SK-N-SH (cell line): ENCODE data around the gene TUBB4A. TPM values are rescaled to one million over a fixed set of nuclear protein-coding genes. Genes with fewer than 3 reads are reported as not detected.

ENCODE experiments used
- CTCF ChIA-PET: fragments of 300-600, 350-600 bp; formaldehyde crosslinking; extraction: SDS; loops from one replicate; lab custom pipeline; 2021; lab: Yijun Ruan, JAX
- POLR2A ChIA-PET: fragments of 350-600 bp; sonication (Branson Sonifier 250); formaldehyde crosslinking; extraction: SDS; loops from one replicate; lab custom pipeline; 2020; ENCODE audit warnings: antibody characterized with exemption, inconsistent platforms; lab: Yijun Ruan, JAX
- DNase-seq: peaks from one replicate; pipeline ENCODE4 v3.0.0; 2012
- H2AFZ ChIP-seq: fragments of 200-600 bp; sonication (generic); 2 replicates; pipeline ENCODE4 v1.8.1; 2016; ENCODE audit warnings: antibody characterized with exemption, mild to moderate bottlenecking, low read depth
- H3F3A ChIP-seq: fragments of 200-600 bp; sonication (generic); replicated peaks from 2 replicates; pipeline ENCODE3; 2016; ENCODE audit warnings: antibody characterized with exemption, mild to moderate bottlenecking; ENCODE audit not compliant: insufficient read depth
- H3K27ac ChIP-seq, 2 experiments: fragments of 200-500 bp in 1 of 2; fragments of 200-600 bp in 1 of 2; sonication (Bioruptor generic) in 1 of 2; sonication (generic), shearing (Covaris generic) in 1 of 2; 2 replicates each; pipeline versions ENCODE4 v1.5.1 to v1.6.1; 2014 to 2016; ENCODE audit warnings: low read depth in 2 of 2, inconsistent platforms in 1 of 2, low read length in 1 of 2, mild to moderate bottlenecking in 1 of 2, mixed read lengths in 1 of 2
- H3K27me3 ChIP-seq: fragments of 200-600 bp; sonication (generic), shearing (Covaris generic); 2 replicates; pipeline ENCODE4 v1.6.1; 2016; ENCODE audit warnings: mixed run types; ENCODE audit not compliant: insufficient read depth
- H3K36me3 ChIP-seq, 2 experiments: fragments of 200-500 bp in 1 of 2; fragments of 200-600 bp in 1 of 2; sonication (Bioruptor generic) in 1 of 2; sonication (generic) in 1 of 2; replicated peaks in 1 of 2; 2 replicates each; pipeline versions ENCODE3 to v1.5.1; 2014 to 2016; ENCODE audit warnings: low read length in 1 of 2, mild to moderate bottlenecking in 1 of 2; ENCODE audit not compliant: insufficient read depth in 2 of 2, control insufficient read depth in 1 of 2
- H3K4me1 ChIP-seq, 2 experiments: fragments of 200-500 bp in 1 of 2; fragments of 200-600 bp in 1 of 2; sonication (Bioruptor generic) in 1 of 2; sonication (generic), shearing (Covaris generic) in 1 of 2; 2 replicates each; pipeline versions ENCODE4 v1.5.1 to v1.6.1; 2014 to 2016; ENCODE audit warnings: low read depth in 1 of 2, low read length in 1 of 2, mixed run types in 1 of 2; ENCODE audit not compliant: insufficient read depth in 2 of 2, control insufficient read depth in 1 of 2
- H3K4me2 ChIP-seq: fragments of 200-600 bp; sonication (generic), shearing (Covaris generic); 2 replicates; pipeline ENCODE4 v1.6.1; 2017; ENCODE audit warnings: mixed run types
- H3K4me3 ChIP-seq, 2 experiments: fragments of 200-500 bp in 1 of 2; fragments of 200-600 bp in 1 of 2; sonication (Bioruptor generic) in 1 of 2; sonication (generic), shearing (Covaris generic) in 1 of 2; 2 replicates each; pipeline versions ENCODE4 v1.5.1 to v1.8.1; 2014 to 2016; ENCODE audit warnings: low read depth in 2 of 2, inconsistent platforms in 1 of 2, low read length in 1 of 2, mild to moderate bottlenecking in 1 of 2, mixed read lengths in 1 of 2, moderate library complexity in 1 of 2
- H3K79me2 ChIP-seq: fragments of 200-600 bp; sonication (generic); 2 replicates; pipeline ENCODE4 v1.8.1; 2017; ENCODE audit warnings: mild to moderate bottlenecking; ENCODE audit not compliant: insufficient read depth
- H3K9ac ChIP-seq: fragments of 200-600 bp; sonication (generic); 2 replicates; pipeline ENCODE4 v1.6.1; 2017; ENCODE audit warnings: mixed run types
- H3K9me2 ChIP-seq: fragments of 200-600 bp; sonication (generic); 2 replicates; pipeline ENCODE4 v1.6.1; 2017; ENCODE audit warnings: mixed run types
- H3K9me3 ChIP-seq: fragments of 200-600 bp; sonication (generic); 2 replicates; pipeline ENCODE4 v1.6.1; 2017; ENCODE audit warnings: mixed run types, mild to moderate bottlenecking, moderate library complexity
- H4K20me1 ChIP-seq: fragments of 200-600 bp; sonication (generic); 2 replicates; pipeline ENCODE4 v1.6.1; 2017; ENCODE audit warnings: mild to moderate bottlenecking, mixed run types; ENCODE audit not compliant: insufficient read depth
- CHD2 ChIP-seq: fragments of 150-350 bp; IDR thresholded peaks from 2 replicates; pipeline ENCODE4 v1.6.1; 2018; ENCODE audit warnings: low read length; ENCODE audit not compliant: partially characterized antibody
- CTCF ChIP-seq: fragments of 200-600 bp; sonication (generic); IDR thresholded peaks from 2 replicates; pipeline ENCODE4 v1.6.1; 2017; ENCODE audit warnings: antibody characterized with exemption, mild to moderate bottlenecking, moderate library complexity
- EP300 ChIP-seq, 2 experiments: IDR thresholded peaks; 2 replicates each; pipeline versions ENCODE4 v1.4.0 to v1.6.1; 2012; ENCODE audit warnings: borderline replicate concordance in 1 of 2, low read depth in 1 of 2, low read length in 1 of 2
- EZH2phosphoT487 ChIP-seq: fragments of 200-600 bp; sonication (generic); IDR thresholded peaks from 2 replicates; pipeline ENCODE4 v1.6.1; 2017; ENCODE audit warnings: low read depth, mixed run types, mild to moderate bottlenecking, antibody characterized with exemption, moderate library complexity, borderline replicate concordance
- FOSL2 ChIP-seq: IDR thresholded peaks from 2 replicates; pipeline ENCODE4 v1.4.0; 2012; ENCODE audit warnings: low read depth, mild to moderate bottlenecking, moderate library complexity, borderline replicate concordance
- FOXJ3 ChIP-seq: sonication (generic); formaldehyde crosslinking; IDR thresholded peaks from 2 replicates; pipeline ENCODE4 v1.5.1; 2020; ENCODE audit warnings: mild to moderate bottlenecking, missing genetic modification reagents
- GATA2 ChIP-seq: sonication (generic); formaldehyde crosslinking; IDR thresholded peaks from 2 replicates; pipeline ENCODE4 v1.5.0; 2020; ENCODE audit warnings: mild to moderate bottlenecking, missing genetic modification reagents
- IRF3 ChIP-seq: fragments of 150-350 bp; IDR thresholded peaks from 2 replicates; pipeline ENCODE4 v1.6.1; 2016; ENCODE audit warnings: mild to moderate bottlenecking, low read depth, low read length
- JUND ChIP-seq: IDR thresholded peaks from 2 replicates; pipeline ENCODE4 v1.4.0; 2012
- PBX3 ChIP-seq: IDR thresholded peaks from 2 replicates; pipeline ENCODE4; 2012
- POLR2AphosphoS5 ChIP-seq: IDR thresholded peaks from 2 replicates; pipeline ENCODE4 v1.6.1; 2012; ENCODE audit warnings: low read depth, low read length
- RFX5 ChIP-seq: IDR thresholded peaks from 2 replicates; pipeline ENCODE4 v1.6.1; 2012; ENCODE audit warnings: mild to moderate bottlenecking, improper control_type of control experiment, low read length
- TCF12 ChIP-seq: IDR thresholded peaks from 2 replicates; pipeline ENCODE4 v1.4.0; 2012
- USF2 ChIP-seq: fragments of 150-350 bp; IDR thresholded peaks from 2 replicates; pipeline ENCODE4 v1.6.1; 2017; ENCODE audit warnings: antibody characterized with exemption, low read length, low read depth, borderline replicate concordance
- WGBS: methylation state at CpG from one replicate; pipeline ENCODE4 v1.1.6; 2017; ENCODE audit warnings: low lambda C conversion rate; 5-methylcytosine and 5-hydroxymethylcytosine counted together
- polyA plus RNA-seq, 3 experiments: library from polyadenylated mRNA; depleted of rRNA; stranded (reverse); fragments of >200 nt; gene quantifications; 2 replicates each; pipeline ENCODE4 v1.2.3, GENCODE V29; 2012

The TUBB4A gene
- polyA plus RNA-seq, 1 of the 3 experiments (the other 2 are of a cell fraction): 4.5 TPM

- Histone ChIP-seq H3K79me2 (peaks cover 14% of the 10 kb centered on the region), H4K20me1 (no peaks in the 10 kb centered on the region), H3K9ac (peak overlapping the region; percentile 89), H3K4me2 (peak overlapping the region; percentile 100), H3K27me3 (peaks cover 15% of the 10 kb centered on the region; the same call in 1 of the 2 replicates), H2AFZ (peak overlapping the region; percentile 96), H3K36me3 (no peaks in the 10 kb centered on the region), H3F3A (peaks cover 4% of the 10 kb centered on the region), H3K4me3 (peak overlapping the region; percentile 41 to 69; a peak in 3 of 4 replicates), H3K9me2 (no peaks in the 10 kb centered on the region), H3K4me1 (no peaks in the 10 kb centered on the region; a peak in 1 of 4 replicates), H3K9me3 (no peaks in the 10 kb centered on the region), H3K27ac (no peak overlapping the region)
- WGBS: 87% methylated on average over 2 of the region's 2 CpGs
- no peak for TF ChIP-seq CHD2
- no peak for TF ChIP-seq CTCF
- TF ChIP-seq GATA2 (CRISPR knock-in tag): no peak
- TF ChIP-seq RFX5: no peak
- TF ChIP-seq PBX3: no peak
- no peak for TF ChIP-seq IRF3
- TF ChIP-seq TCF12: no peak
- TF ChIP-seq FOSL2: no peak
- TF ChIP-seq JUND: no peak
- TF ChIP-seq POLR2AphosphoS5: no peak
- no peak for TF ChIP-seq USF2
- TF ChIP-seq EP300 (IDR thresholded peaks at IDR 0.05; ENCODE audit: borderline replicate concordance in 1 of 2, low read depth in 1 of 2, low read length in 1 of 2): no peak
- no peak for TF ChIP-seq EZH2phosphoT487
- no peak for TF ChIP-seq FOXJ3
- ChIA-PET CTCF (no interaction called here), POLR2A (no interaction called here)
- no peak for DNase-seq
Observed at GRCh38 chr19:6529937-6530385, 27.9 kb upstream of the TUBB4A start.
